GM11168 (cell line): ENCODE measurements around the gene MMP21.

Experiments used
- in situ Hi-C: fragments of 300-500 bp; cut with MboI; formaldehyde crosslinking; loops from one replicate; pipeline ENCODE4 v1.12.0; 2022; ENCODE audit warnings: low sequenced_read_pairs; ENCODE audit not compliant: unreplicated experiment

Gene MMP21

DNA sequence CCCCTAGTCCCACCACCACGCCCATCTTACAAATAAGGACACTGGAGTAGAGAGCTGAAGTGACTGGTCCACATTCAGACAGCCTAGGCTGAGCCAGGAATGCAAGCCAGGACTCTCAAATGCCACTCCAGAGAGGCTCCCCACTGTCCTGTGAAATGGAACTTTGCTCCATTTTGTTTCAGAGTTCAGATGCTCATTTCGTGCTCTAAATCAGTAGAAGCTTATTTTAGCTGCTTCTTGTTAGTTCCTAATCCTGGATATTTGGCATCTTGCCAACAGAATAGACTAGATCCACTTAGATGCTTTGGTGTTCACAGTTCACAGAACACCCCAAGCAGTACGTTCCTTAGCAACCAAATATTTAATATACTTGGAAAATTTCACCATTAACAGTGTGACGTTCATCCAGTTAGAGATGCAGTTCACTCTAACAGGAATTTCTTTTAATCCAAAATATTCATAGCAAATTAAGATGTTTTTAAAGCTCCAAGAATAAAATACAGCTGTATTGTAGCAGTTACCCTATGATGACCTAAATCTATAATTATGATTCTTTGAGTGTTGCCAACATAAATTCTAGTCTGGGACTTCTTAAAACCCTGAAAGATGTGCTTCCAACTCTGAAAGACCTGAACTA lies 7.3 kb downstream of the MMP21 start:
- in situ Hi-C loops = no loop called here

DNA sequence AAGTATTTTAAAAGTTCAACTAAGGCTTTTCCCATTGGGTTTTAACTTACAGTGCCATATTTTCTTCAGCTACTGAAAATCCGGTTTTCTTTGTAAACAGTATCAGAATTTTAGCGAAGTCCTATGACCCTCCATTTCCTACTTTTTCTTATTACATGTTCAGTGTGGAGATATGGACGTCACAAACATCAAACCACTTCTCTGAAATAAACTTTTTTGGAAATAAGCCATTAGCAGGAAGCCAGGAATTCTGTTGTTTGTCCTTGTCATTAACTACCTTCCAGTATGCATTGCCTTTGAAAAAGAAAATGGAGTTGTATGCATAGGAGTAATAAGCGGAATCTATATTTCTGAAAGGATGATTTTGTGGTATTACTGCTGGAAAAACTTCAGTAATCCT lies 9.1 kb downstream of the MMP21 start:
- in situ Hi-C loops = no loop called here

DNA sequence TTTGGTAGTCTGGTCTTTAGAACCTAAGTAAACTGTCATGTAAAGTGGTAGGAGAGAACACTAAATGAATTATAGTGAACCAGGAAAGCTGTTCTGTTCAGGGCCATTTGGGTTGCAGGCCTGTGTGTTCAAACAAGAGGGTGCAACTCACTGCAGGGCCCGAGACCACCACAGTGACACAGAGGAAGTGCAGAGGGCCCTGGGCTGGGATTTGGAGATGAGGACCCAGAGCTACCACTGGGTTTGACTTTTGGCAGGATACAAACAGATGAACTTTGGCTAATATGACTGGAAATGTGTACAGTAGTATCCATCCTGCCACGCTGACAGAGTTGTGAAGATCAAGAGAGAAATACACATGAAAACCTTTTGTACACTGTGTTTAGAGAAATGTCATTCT lies 9.8 kb downstream of the MMP21 start:
- in situ Hi-C loops = no loop called here

DNA sequence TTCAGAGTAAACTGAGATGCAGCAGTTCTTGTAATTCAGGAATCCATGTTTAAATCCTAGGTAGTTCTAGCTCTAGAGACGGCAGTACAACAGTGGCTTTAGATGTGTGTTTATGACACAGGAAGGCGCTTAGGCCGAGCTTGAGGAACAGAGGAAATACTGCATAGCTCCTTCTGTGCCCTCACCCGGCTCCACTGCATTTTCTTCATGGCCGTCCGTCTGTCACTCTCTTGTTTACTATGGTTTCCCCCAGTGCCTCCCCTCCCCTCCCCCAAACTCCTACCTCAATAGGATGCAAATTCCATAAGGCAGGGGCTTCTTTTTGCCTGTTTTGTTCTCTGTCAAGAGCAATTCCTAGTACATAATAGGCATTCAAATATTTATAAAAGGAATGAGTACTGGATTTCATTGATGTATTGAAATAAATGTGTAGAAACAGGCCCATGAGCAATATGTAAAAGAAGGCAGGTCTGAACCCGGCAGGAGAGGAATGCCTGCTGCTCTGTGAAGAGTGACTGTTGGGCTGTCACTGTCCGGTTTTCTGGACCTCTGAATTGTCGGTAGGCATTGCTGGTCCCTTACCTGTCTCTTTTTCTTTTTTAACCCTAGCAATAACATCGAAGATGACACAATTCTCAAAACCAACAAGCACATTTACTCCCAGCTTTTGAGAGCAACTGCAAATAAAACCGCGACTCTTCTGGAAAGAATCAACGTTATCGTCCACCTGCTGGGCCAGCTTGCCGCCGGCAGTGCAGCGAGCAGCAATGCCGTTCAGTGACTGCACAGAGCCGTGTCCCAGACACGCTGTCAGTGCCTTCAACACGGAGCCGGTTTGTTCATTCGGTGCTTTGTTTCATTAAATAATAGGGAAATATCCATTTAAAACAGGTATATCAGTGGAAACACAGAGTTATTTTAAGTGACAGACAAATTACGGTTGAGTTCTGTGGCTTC lies 12.7 kb downstream of the MMP21 start:
- in situ Hi-C loops = no loop called here

DNA sequence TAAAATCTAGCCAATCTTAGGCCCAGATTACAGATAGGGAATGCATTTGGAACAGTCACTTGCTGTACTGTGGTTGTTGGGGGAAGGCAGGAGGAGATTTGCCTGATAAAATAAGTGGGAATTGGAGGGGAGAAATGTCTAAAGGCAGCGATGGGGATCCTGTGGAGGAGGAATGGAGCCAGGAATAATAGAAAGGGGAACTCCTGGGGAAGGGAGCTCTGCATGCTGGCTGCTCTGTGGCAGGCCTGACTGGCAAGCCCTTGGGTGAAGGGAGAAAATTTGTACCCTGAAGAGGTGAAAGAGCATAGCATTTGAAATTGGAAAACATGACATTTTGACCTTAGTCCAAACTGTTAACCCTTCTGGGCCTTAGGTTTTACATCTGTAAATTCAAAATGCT lies 13.7 kb downstream of the MMP21 start:
- in situ Hi-C loops = no loop called here

DNA sequence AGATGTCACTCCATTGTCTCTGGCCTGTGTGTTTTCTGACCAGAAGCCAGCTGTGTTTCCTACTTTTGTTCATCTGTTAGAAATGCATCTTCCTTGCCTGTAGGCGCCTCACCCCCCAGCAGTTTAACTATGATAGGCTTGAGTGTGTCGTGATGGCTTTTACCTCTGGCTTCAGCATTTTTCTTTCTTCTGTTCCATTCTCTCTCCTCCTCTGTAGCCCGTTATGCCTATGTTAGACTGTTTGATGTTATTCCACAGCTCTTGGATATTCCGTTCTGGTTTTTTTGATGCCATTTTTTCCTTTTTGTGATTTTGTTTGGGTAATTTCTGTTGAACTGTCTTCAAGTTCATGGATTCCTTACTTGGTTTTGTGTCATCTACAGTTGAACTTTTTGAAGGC lies 17.9 kb downstream of the MMP21 start:
- in situ Hi-C loops = no loop called here

DNA sequence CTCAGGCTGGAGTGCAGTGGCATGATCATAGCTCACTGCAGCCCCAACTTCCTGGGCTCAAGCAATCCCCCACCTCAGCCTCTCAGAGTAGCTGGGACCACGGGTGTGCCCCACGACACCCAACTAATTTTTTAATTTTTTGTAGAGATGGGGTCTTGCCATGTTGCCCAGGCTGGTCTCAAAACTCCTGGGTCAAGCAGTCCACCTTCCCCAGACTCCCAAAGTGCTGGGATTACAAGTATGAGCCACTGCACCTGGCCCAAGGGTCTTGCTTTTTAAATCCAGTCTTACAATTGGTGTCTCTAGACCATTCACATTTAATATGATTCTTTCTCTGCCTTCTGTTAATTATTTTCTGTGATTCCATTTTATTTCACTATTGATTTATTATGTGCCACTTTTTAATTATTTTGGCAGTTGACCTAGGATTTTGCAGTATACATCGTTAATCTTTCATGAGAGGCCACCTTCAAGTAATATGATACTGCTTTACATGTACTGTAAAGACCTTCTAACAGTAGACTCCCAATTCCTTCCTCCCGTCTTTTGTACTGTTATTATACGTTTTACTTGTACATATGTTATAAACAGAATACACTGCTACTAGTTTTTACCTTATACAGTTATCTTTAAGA lies 18.7 kb downstream of the MMP21 start:
- in situ Hi-C loops = no loop called here

DNA sequence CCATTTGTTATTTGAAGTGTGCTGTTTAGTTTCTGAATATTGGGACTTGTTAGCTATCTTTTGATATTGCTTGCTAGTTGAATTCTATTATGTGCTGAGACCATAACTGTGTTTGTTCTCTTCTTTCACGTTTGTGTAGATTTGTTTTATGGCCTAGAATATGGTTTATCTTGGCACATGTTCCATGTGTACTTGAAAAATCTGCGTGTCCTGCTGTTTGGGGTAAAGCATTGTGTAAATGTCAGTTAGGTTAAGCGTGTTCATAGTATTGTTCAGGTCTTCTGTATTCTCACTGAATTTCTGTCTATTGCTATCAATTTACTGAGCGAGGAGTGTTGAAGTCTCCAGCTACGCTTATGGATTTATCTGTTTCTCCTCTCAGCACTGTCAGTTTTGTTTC lies 19.4 kb downstream of the MMP21 start:
- in situ Hi-C loops = no loop called here

DNA sequence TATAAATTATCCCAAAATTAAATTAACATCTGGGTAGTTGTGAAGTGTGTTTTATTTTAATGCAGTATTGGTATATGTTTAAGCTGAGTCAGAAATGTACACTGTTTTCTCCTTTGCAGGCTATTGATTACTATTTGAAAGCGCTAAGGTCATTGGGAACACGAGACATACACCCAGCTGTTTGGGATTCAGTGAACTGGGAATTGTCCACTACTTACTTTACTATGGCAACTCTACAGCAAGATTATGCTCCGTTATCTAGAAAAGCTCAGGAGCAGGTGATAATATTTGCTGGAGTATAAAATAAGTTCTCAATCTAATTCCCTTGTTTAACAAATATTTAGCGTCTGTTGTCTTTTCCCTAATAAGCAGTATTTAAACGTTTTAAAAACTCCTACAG lies 28.2 kb downstream of the MMP21 start:
- in situ Hi-C loops = no loop called here

DNA sequence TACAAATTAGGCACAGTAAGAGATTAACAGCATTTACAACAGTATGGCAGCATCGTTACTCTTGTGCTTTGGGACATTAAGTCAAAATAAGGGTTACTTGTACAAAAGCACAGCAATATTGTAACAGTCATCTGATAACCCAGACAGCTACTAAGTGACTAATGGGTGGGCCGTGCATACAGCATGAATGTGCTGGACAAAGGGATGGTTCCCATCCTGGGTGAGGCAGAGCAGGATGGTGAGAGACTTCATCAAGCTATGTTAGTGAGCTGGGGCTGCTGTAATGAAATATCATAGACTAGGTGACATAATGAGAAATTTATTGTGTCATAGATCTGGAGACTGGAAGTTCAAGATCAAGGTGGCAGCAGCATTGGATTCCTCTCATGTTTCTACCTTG lies 30.7 kb downstream of the MMP21 start:
- in situ Hi-C loops = no loop called here

DNA sequence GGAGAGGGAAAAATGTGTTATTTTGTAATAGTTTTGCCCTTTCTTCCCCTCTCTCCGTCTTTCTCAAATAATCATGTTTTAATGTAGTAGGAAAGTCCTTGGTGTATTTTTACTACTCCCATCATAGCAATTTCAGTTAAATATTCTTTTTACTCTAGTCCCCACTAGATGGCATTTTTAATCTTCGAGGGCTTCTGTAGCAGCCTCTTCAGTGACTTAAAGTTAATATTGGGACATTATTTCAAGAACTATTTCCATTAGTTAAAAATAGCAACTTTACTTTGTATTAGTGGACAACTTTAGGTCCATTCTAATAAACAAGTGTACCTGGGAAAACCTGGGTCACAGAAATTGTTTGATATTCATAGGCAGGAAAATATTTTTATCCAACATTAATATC lies 33.2 kb downstream of the MMP21 start:
- in situ Hi-C loops = no loop called here

DNA sequence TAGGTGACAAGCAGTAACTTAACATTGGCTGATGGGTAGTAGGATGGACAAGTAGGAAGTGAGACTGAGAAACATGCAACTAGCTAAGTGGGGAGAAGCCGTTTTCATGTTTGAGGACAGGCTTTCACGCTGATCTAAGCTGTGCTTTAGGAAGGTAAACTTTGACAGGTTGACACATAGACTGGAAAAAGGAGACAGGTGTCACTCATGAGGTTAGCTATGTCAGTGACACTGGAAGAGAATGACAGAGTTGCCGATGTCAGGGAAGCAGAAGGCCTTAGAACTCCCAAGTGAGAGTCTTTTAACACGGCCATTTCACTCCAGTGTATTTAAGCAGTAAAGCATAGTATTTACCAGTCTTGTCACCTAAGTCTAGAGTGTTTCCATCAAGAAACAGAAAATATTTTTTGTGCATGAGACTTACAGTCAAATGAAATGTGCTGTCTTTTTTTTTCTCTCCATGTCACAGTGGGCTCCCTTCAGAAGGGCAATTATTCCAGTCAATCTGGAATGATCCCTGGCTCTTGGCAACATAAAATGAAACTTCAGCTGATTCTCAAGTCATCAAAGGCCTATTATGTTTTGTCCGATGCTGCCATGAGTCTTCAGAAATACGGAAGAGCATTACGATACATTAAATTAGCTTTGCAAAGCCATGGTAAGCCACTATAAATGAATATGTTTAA lies 35.5 kb downstream of the MMP21 start:
- in situ Hi-C loops = no loop called here

DNA sequence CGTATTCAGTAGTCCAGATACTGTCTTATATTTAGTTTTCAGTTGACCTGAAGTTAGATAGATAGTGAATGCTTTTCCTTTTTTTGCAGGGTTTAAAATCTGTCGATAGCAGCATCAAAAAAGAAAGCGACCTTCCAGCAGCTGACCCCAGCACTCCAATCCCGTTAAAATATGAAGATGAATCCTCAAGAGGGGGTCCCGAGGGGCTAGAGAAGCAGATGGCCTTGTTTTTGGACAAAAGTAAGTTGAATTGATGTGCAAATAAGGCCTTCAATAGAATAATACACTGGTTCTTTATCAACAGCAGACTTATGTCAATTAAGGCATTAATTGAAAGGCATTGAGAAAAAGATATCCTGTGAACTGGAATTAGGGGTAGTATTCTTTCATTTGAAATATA lies 37.4 kb downstream of the MMP21 start:
- in situ Hi-C loops = no loop called here

DNA sequence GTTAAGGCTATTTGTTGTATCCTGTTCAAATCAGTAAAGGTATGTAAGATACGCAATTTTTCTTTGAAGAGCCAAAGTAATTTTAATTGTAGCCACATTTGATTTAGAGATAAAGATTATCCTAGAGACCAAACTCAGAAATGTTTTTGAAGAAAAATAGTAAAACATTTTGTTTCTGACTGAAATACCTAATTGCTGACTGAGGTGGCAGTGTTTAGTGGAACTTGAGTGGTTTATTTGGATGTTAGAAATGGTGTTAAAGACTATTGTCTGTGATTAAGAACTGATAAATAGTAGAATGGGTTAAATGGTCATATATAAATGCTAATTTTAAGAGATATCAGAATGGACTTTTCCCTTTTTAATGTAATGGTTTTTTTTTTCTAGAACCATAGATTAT lies 40.8 kb downstream of the MMP21 start:
- in situ Hi-C loops = no loop called here

DNA sequence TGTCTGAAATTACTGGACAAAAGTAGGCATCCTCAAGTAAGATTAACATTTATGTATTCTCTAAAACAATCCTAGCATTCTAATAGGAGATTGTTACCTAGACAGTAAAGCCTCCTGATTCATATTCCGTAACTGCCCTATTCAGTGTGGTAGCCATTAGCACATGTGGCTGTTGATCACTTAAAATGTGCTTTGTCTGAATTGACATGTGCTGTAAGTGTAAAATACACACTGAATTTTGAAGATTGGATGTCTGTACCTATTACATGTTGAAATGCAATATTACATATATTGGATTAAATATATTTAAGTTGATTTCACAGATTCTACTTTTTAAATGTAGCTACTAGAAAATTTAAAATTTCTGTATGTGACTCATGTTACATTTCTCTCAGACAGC lies 41.5 kb downstream of the MMP21 start:
- in situ Hi-C loops = no loop called here

DNA sequence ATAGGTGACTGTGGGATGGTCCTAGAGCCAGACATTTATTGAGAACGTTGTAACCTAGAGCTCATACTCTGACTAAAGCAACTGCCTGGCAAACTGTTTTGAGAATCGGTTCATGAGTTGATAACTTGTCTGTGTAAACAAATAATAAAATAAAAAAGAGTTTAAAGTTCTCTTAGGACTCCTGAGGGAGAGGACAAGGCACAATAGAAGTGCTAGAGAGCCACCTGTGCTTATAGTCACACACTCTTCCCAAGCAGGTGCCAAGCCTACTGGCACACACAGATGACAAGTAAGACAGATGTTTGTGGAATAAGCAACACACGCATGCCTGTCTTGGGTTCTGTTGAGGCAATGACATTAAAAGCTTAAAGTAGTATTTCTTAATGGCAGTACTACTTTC lies 48.2 kb downstream of the MMP21 start:
- in situ Hi-C loops = no loop called here

DNA sequence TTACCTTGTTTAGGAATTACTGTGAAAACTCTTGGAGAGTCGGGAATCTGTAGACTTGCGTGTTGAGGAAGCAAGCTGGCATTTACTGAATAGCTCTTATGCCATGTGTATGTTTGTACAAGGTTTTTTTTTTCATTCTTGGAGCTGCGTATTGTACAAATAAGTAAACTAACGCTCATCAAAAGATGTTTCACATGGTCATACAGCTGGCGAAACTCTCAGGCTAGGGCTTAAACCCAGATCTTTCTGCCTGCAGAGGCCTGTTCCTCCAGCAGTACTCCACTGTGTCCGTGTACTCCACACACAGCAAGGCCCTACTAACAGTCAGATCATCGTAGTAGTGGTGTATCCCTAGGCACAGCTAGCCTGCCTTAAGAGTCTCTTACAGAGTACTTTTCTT lies 48.7 kb downstream of the MMP21 start:
- in situ Hi-C loops = no loop called here

DNA sequence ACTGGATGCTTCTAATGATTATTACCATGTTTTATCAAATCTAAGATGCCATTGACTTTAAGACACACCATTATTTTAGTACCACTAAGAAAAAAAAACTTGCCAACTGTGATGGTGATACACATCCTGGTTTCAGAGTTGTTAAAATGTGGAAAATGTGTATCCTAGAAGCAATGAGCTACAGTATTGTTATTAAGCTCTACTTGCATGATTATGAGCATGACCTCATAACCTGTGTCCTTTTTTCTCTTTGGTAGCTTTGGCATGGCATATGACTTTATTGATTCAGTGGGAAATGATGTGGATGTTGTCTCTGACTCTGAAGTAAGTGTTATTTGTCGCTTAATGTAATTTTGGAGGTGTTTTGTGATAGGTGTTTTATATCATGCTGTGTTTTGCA lies 52.8 kb downstream of the MMP21 start:
- in situ Hi-C loops = loop anchor here (25.0 kb wide), 1 partner anchor 711 kb away; no protein-coding TSS in a partner anchor

DNA sequence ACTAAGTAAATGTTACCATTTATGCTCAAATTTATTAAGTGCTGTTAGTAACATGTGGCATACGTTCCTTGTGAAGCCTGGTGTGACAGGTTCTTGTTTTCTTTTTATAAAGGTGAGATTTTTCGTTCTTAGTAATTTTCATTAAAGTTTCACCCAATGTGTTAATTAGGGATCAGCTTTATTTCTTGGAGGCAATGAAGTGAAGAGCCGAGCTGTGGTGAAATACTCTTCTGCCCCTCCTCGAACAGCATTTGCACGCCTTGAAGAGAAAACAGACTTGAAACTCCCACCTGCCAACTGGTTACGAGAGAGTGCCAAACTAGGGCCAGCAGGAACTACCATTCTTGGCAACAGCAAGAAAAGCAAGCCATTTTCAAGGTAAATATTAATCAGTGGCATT lies 54.6 kb downstream of the MMP21 start:
- in situ Hi-C loops = loop anchor here (25.0 kb wide), 1 partner anchor 709 kb away; no protein-coding TSS in a partner anchor

DNA sequence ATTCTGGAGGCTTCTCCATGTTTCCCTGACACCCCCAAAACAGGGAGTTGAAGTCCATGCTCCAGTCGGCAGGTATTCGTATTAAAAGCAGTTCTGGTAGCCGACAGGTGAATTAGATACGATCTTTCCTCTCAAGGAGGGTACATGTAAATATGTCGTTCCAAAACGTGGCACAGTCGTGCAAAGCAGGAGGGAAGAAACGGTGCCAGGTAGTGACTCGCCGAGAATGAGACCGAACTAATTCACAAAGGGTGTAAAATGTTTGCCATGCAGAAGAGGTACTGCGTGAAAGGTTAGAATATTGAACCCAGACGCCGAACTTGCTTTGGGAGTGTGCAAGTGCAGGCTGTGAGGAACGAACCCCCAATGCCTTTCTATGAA lies 55.6 kb downstream of the MMP21 start:
- in situ Hi-C loops = loop anchor here (25.0 kb wide), 1 partner anchor 708 kb away; no protein-coding TSS in a partner anchor
